Activated CD4-positive, alpha-beta T cell treated with anti-CD3 and anti-CD28 coated beads for 36 hours (primary cell): ENCODE results near the gene TKT. TPM values are rescaled to one million over a fixed set of nuclear protein-coding genes. Genes with fewer than 3 reads are reported as not detected.
"Not testable (repeated sequence)": the region's sequence is repeated elsewhere in the genome, so short reads cannot be mapped to it uniquely, and the experiment has no call there.

Source experiments
- ATAC-seq: fragments of 200-7000 bp; cut with Tn5 transposase; one replicate; pipeline ENCODE4 v1.10.0; 2021; ENCODE audit warnings: mild to moderate bottlenecking, moderate library complexity
- CTCF ChIA-PET: fragments of 350-600 bp; sonication (Branson Sonifier 250); formaldehyde crosslinking; loops from one replicate; lab custom pipeline; 2021; ENCODE audit warnings: antibody characterized with exemption; lab: Charles Lee
- POLR2A ChIA-PET: fragments of 350-600 bp; sonication (Branson Sonifier 250); formaldehyde crosslinking; loops from one replicate; lab custom pipeline; 2021; ENCODE audit warnings: antibody characterized with exemption, inconsistent platforms; lab: Charles Lee
- DNase-seq: peaks from one replicate; pipeline ENCODE4 v3.0.0-alpha.2; 2020
- H3K27ac Mint-ChIP-seq: one replicate; pipeline ENCODE4 v1.8.0; 2021; ENCODE audit warnings: mixed read lengths
- H3K27me3 Mint-ChIP-seq: one replicate; pipeline ENCODE4 v1.8.0; 2021; ENCODE audit warnings: mixed read lengths
- H3K36me3 Mint-ChIP-seq: one replicate; pipeline ENCODE4 v1.8.0; 2021; ENCODE audit warnings: low read depth, mixed read lengths
- H3K4me1 Mint-ChIP-seq: one replicate; pipeline ENCODE4 v1.8.0; 2021; ENCODE audit warnings: mixed read lengths
- H3K4me3 Mint-ChIP-seq: one replicate; pipeline ENCODE4 v1.8.0; 2021; ENCODE audit warnings: mild to moderate bottlenecking, moderate library complexity, mixed read lengths
- H3K9me3 Mint-ChIP-seq: one replicate; pipeline ENCODE4 v1.8.0; 2021; ENCODE audit warnings: low read depth, mixed read lengths
- intact Hi-C, 2 experiments: fragments of 100-400 bp; cut with DNase I in 1 of 2; cut with micrococcal nuclease in 1 of 2; formaldehyde crosslinking; loops; one replicate each; pipeline versions ENCODE4 v1.14.2 to v1.15.1; 2022 to 2024; cut with DNase I, micrococcal nuclease
- total RNA-seq, 2 experiments: library from RNA; stranded (reverse); gene quantifications; one replicate each; pipeline ENCODE4 v1.2.3, GENCODE V29; 2021

Gene TKT, protein sequence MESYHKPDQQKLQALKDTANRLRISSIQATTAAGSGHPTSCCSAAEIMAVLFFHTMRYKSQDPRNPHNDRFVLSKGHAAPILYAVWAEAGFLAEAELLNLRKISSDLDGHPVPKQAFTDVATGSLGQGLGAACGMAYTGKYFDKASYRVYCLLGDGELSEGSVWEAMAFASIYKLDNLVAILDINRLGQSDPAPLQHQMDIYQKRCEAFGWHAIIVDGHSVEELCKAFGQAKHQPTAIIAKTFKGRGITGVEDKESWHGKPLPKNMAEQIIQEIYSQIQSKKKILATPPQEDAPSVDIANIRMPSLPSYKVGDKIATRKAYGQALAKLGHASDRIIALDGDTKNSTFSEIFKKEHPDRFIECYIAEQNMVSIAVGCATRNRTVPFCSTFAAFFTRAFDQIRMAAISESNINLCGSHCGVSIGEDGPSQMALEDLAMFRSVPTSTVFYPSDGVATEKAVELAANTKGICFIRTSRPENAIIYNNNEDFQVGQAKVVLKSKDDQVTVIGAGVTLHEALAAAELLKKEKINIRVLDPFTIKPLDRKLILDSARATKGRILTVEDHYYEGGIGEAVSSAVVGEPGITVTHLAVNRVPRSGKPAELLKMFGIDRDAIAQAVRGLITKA
- total RNA-seq: 100 to 1,000 TPM; 320 to 418 TPM

DNA sequence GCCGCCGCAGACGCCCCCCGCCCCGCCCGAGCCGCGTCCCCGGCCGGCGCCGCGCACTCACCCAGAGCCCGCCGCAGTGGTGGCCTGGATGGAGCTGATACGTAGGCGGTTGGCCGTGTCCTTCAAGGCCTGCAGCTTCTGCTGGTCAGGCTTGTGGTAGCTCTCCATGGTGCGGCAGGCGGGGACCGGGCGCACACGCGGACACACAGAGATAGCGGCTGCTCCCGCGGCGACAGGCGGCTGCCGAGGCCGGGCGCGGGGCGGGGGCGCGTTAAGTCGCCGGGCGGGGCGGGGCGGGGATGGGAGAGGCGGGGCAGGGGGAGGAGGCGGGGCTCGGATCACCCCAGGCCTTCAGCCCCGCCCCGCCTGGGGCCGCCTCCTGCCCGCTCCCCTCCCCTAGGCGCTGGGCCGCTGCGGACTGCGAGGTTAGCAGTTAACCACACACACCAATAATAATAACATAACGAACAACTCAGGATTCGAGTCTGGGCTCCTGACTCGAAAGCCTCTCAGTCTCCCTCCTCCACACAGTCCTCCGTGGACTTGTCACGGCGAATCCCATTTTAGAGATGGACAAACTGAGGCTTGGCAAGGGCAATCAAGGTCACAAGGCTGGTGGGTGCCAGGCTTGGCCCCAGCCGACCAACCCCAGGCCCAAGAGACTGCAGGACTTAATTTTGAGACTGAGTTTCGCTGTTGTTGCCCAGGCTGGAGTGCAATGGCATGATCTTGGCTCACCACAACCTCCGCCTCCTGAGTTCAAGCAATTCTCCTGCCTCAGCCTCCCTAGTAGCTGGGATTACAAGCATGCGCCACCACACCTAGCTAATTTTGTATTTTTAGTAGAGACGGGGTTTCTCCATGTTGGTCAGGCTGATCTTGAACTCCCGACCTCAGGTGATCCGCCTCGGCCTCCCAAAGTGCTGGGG lies at the start of gene TKT:
TSS of gene TKT (minus strand) at position 248 of the 929 bp plus-strand sequence. CDS start at position 168, 80 bp downstream.
- Mint-ChIP-seq H3K36me3 (peaks cover 21% of the 10 kb centered on the region), H3K9me3 (no peaks in the 10 kb centered on the region), H3K4me3 (peak within 1 kb of the TSS; percentile 87), H3K27ac (peak within 1 kb of the TSS; percentile 53), H3K4me1 (peaks cover 32% of the 10 kb centered on the region), H3K27me3 (no peaks in the 10 kb centered on the region)
- intact Hi-C loops: loop anchor here (1.0 to 5.0 kb wide), 8 partner anchors 31 to 636 kb away; partner anchors contain the start of genes SELENOK (in 2 of the 2), DCP1A (in 1 of the 2), PRKCD (in 1 of the 2) and RFT1 (in 1 of the 2)
- DNase-seq (peak; percentile 92), ATAC-seq (peak; percentile 85)
- POLR2A ChIA-PET: no interaction called here
- CTCF ChIA-PET: interaction anchor here (2.0 kb wide), 1 partner anchor 60 kb away, joined by 6 read pairs; no protein-coding TSS in a partner anchor

DNA sequence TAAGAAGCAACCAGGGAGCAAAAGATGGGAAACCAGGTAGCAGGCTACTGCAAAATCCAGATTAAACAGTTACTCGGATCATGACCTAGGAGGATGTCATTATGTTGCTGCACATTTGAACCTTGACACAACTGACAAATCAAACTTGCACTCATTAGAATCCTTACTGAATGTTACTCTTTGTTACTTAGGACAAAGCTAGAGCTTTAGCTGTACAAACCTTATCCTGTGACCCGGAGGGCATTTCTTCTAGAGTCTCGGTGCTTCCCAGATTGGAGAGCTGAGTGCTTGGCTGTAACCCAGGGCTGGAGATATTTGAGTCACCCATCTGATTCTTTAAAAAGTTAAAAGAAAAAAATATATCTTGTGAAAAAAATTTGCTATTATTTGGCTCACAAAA lies 48.1 kb upstream of the TKT start:
- H3K27me3 Mint-ChIP-seq: no peaks in the 10 kb centered on the region
- intact Hi-C loops: no loop called here
- no peak for ATAC-seq
- H3K36me3 Mint-ChIP-seq: peaks cover 22% of the 10 kb centered on the region
- no peak overlapping the region for H3K27ac Mint-ChIP-seq
- H3K4me3 Mint-ChIP-seq: no peak overlapping the region
- no peak for DNase-seq
- no peaks in the 10 kb centered on the region for H3K4me1 Mint-ChIP-seq
- ChIA-PET POLR2A (no interaction called here), CTCF (no interaction called here)
- H3K9me3 Mint-ChIP-seq: no peaks in the 10 kb centered on the region

DNA sequence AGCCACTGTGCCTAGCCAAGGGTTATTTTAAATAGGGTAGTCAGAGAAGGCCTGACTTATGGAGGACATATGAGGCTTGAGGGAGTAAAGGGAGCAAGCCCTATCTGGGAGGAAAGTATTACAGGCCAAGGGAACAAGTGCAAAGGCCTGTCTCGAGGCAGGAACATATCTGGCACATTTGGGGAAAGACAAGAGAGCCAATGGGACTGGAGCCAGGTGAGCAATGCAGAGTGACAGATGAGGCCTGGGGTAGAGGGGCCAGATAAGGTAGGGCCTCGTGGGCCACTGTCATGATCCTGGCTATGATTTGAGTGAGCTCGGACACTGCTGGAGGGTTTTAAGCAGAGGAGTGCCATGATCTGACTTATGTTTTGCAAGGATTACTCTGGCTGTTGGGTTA lies 47.7 kb upstream of the TKT start:
- intact Hi-C loops: no loop called here
- DNase-seq (no peak), ATAC-seq (no peak)
- POLR2A ChIA-PET: no interaction called here
- CTCF ChIA-PET: no interaction called here
- Mint-ChIP-seq H3K4me3 (no peak overlapping the region), H3K4me1 (no peaks in the 10 kb centered on the region), H3K9me3 (no peaks in the 10 kb centered on the region), H3K27me3 (no peaks in the 10 kb centered on the region), H3K27ac (no peak overlapping the region), H3K36me3 (peaks cover 19% of the 10 kb centered on the region)

DNA sequence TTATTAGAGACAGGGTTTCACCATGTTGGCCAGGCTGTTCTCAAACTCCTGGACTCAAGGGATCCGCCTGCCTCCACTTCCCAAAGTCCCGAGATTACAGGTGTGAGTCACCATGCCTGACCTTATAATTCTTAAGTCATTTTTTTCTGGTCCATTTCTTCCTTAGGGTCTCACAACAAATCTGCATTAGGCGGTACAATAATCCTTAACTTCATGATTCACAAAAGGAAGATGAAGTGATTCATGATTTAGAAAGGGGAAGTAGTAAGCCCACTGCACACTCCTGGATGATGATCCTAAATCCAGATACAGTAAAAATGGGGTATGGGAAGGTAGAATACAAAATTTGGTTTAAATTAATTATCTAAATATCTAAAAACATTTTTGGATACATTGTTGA lies 45.0 kb upstream of the TKT start:
- ChIA-PET CTCF (interaction anchor here (0.6 to 1.2 kb wide), 4 partner anchors 9 to 105 kb away, joined by 3 to 5 read pairs (median 4); no protein-coding TSS in a partner anchor), POLR2A (no interaction called here)
- no peak for DNase-seq
- H3K27ac Mint-ChIP-seq: no peak overlapping the region
- H3K27me3 Mint-ChIP-seq: no peaks in the 10 kb centered on the region
- H3K4me3 Mint-ChIP-seq: no peak overlapping the region
- no peaks in the 10 kb centered on the region for H3K4me1 Mint-ChIP-seq
- H3K36me3 Mint-ChIP-seq: peaks cover 17% of the 10 kb centered on the region
- no peak for ATAC-seq
- intact Hi-C loops: no loop called here
- H3K9me3 Mint-ChIP-seq: no peaks in the 10 kb centered on the region

DNA sequence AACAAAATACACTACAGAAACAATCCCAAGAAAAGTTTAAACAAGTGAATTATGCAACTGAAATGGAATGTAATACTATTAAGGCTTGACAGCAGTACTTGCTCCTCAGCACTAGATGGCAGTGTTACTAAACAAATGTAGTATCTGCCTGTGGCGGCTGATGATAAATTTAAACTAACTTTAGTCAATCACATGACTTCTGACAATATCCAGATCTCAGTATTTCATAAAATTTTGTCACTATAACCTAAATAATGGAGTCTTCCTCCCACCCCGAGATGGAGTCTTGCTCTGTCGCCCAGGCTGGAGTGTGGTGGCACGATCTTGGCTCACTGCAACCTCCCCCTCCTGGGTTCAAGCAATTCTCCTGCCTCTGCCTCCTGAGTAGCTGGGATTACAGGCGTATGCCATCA lies 43.8 kb upstream of the TKT start:
- H3K4me1 Mint-ChIP-seq, POLR2A ChIA-PET, H3K9me3 Mint-ChIP-seq, DNase-seq, H3K27me3 Mint-ChIP-seq, H3K4me3 Mint-ChIP-seq: not testable (repeated sequence)
- H3K27ac Mint-ChIP-seq: peak overlapping the region; percentile 38
- peaks cover 20% of the 10 kb centered on the region for H3K36me3 Mint-ChIP-seq
- intact Hi-C loops: loop anchor here (1.0 to 5.0 kb wide), 5 partner anchors 48 to 413 kb away; partner anchors contain the start of gene DCP1A (in 1 of the 2)
- ATAC-seq: peak; percentile 77
- CTCF ChIA-PET: interaction anchor here (0.6 to 1.9 kb wide), 5 partner anchors 10 to 97 kb away, joined by 3 to 14 read pairs (median 3); no protein-coding TSS in a partner anchor

DNA sequence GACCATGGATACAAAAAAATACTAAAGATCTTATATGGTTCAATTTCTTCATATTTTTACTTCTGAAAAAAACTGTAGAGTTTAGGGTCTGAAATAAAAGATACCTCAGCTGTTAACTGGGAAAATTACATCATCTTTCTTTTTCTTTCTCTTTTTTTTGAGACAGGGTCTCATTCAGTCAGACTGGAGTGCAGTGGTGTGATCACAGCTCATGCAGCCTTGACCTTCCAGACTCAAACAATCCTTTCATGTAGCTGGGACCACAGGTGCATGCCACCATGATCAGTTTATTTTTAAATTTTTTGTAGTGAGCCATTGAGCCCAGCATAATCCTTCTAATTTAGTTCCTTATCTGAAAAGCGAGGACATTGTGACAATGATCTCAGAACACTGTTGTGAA lies 39.6 kb upstream of the TKT start:
- intact Hi-C loops: loop anchor here (5.0 kb wide), 2 partner anchors 217 to 417 kb away; no protein-coding TSS in a partner anchor
- POLR2A ChIA-PET: no interaction called here
- CTCF ChIA-PET: interaction anchor here (0.6 kb wide), 1 partner anchor 1423 kb away, joined by 4 read pairs; no protein-coding TSS in a partner anchor
- H3K27ac Mint-ChIP-seq: no peak overlapping the region
- ATAC-seq: no peak
- H3K4me1 Mint-ChIP-seq: no peaks in the 10 kb centered on the region
- no peak overlapping the region for H3K4me3 Mint-ChIP-seq
- no peak for DNase-seq
- no peaks in the 10 kb centered on the region for H3K9me3 Mint-ChIP-seq
- peaks cover 13% of the 10 kb centered on the region for H3K36me3 Mint-ChIP-seq
- no peaks in the 10 kb centered on the region for H3K27me3 Mint-ChIP-seq

DNA sequence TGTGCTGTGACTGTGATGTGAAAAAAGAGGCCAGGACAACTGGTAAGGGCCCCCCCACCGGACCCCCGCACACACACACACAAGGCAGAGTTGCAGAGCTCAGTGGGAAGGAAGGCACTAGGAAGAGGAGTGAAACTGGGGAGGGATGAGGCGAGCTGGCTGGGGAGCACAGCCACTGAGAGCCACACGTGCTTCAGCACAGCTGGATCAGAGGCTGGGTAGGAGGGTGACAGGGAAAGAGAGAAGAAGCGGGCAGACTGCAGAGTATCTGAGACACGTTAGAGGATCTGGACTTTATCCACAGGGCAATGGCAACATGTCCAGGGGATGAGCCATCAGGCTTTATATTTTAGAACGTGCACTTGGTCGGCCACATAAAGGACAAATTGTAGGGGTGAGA lies 38.0 kb upstream of the TKT start:
- peaks cover 7% of the 10 kb centered on the region for H3K36me3 Mint-ChIP-seq
- no peaks in the 10 kb centered on the region for H3K27me3 Mint-ChIP-seq
- H3K9me3 Mint-ChIP-seq: no peaks in the 10 kb centered on the region
- ChIA-PET CTCF (interaction anchor here (0.7 kb wide), 1 partner anchor 11 kb away, joined by 4 read pairs; no protein-coding TSS in a partner anchor), POLR2A (no interaction called here)
- H3K27ac Mint-ChIP-seq: no peak overlapping the region
- no peaks in the 10 kb centered on the region for H3K4me1 Mint-ChIP-seq
- H3K4me3 Mint-ChIP-seq: no peak overlapping the region
- DNase-seq (no peak), ATAC-seq (no peak)
- intact Hi-C loops: no loop called here

DNA sequence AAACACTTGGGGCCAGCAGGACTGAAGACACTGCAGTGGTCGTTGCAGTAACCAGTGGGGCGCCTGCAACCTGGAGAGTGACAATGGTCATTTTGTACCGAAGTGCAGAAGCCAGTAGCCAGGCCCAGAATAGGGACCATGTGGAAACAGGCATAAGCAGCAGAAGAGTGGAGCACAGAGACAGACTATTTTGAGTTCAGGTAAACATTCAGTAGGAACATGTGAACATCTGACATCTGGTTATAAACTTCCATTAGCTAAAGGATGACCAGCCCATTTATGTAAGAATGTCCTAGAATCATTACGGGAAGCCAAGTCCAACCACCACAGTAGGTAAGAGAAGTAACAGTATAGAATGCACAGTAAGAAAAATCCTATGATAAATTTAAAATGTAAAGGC lies 32.4 kb upstream of the TKT start:
- Mint-ChIP-seq H3K36me3 (peaks cover 25% of the 10 kb centered on the region), H3K27ac (no peak overlapping the region), H3K4me1 (peaks cover 14% of the 10 kb centered on the region), H3K4me3 (no peak overlapping the region), H3K27me3 (no peaks in the 10 kb centered on the region), H3K9me3 (no peaks in the 10 kb centered on the region)
- ChIA-PET CTCF (interaction anchor here (0.5 to 2.5 kb wide), 3 partner anchors 11 to 651 kb away, joined by 3 to 10 read pairs (median 3); no protein-coding TSS in a partner anchor), POLR2A (no interaction called here)
- DNase-seq (no peak), ATAC-seq (no peak)
- intact Hi-C loops: no loop called here

DNA sequence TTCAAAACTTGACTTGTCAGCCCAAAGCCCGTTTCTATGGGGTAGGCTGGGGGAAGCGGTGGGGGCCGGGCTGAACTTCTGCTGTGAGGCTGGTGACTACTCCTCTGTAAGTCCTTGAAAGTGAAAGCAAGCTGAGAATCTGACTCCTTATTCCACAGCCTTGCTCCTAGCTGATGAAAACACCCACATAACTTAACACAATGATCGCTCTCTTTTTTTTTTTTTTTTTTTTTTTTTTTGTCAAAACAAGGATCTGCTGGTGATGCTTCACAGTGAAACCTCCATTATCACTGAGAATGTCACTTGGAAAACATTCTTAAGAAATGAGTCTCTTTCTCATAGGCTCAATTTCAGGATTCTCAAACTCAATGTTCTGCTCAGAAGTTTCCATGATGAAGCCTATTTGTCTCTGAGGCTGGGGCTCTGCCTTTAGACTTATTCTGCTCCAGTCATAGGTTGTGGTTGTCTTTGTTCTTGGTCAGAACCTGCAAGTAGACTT lies 31.4 kb upstream of the TKT start:
- Mint-ChIP-seq H3K27me3 (no peaks in the 10 kb centered on the region), H3K4me1 (peaks cover 14% of the 10 kb centered on the region), H3K4me3 (no peak overlapping the region), H3K9me3 (no peaks in the 10 kb centered on the region), H3K36me3 (peaks cover 29% of the 10 kb centered on the region), H3K27ac (peak overlapping the region; percentile 85)
- CTCF ChIA-PET: interaction anchor here (0.6 to 2.5 kb wide), 6 partner anchors 12 to 633 kb away, joined by 3 to 10 read pairs (median 4); no protein-coding TSS in a partner anchor
- DNase-seq (peak; percentile 55), ATAC-seq (peak; percentile 92)
- intact Hi-C loops: loop anchor here in 1 of 2 experiments (1.0 kb wide), 1 partner anchor 31 kb away; the partner anchor contains the start of gene TKT
- POLR2A ChIA-PET: no interaction called here

DNA sequence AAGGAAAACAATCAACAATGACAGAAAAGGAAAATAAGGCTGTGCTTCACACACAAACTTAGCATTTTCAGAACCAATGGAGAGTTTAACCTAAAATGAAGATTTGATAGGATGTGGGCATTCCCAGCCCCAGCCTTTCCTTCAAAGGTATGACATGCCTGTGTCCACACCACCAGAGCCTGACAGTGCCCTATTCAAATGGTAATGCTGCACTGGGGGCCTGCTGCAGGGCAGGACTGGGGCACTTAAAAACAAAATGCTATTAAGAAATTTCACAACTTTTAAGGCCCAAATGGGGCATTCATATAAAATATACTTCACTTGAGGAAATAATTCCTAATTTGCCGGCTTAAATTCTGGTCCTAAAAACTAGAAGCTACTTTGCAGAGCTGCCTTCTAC lies 30.9 kb upstream of the TKT start:
- POLR2A ChIA-PET: no interaction called here

More for the DNA sequence above, 30.9 kb upstream of the TKT start:
- Mint-ChIP-seq H3K4me3 (no peak overlapping the region), H3K27ac (peak overlapping the region; percentile 85), H3K36me3 (peaks cover 29% of the 10 kb centered on the region), H3K27me3 (no peaks in the 10 kb centered on the region), H3K9me3 (no peaks in the 10 kb centered on the region), H3K4me1 (peaks cover 14% of the 10 kb centered on the region)
- DNase-seq: no peak
- no peak for ATAC-seq
- intact Hi-C loops: loop anchor here in 1 of 2 experiments (1.0 kb wide), 1 partner anchor 30 kb away; the partner anchor contains the start of gene TKT
- CTCF ChIA-PET: interaction anchor here (1.1 to 2.5 kb wide), 4 partner anchors 12 to 18 kb away, joined by 3 to 10 read pairs (median 6); no protein-coding TSS in a partner anchor
